DMS153 treated with DMSO at 0.1 percent for 48 hours (cell line): Measurements from ENCODE around the gene TLDC2.
A peak's percentile ranks its signal among the peaks of the same experiment; 100 is the strongest.

Experiments
- DNase-seq: peaks from one replicate; lab custom pipeline; 2025; ENCODE audit not compliant: unreplicated experiment; lab: John Stamatoyannopoulos, UW

The TLDC2 gene

DNA sequence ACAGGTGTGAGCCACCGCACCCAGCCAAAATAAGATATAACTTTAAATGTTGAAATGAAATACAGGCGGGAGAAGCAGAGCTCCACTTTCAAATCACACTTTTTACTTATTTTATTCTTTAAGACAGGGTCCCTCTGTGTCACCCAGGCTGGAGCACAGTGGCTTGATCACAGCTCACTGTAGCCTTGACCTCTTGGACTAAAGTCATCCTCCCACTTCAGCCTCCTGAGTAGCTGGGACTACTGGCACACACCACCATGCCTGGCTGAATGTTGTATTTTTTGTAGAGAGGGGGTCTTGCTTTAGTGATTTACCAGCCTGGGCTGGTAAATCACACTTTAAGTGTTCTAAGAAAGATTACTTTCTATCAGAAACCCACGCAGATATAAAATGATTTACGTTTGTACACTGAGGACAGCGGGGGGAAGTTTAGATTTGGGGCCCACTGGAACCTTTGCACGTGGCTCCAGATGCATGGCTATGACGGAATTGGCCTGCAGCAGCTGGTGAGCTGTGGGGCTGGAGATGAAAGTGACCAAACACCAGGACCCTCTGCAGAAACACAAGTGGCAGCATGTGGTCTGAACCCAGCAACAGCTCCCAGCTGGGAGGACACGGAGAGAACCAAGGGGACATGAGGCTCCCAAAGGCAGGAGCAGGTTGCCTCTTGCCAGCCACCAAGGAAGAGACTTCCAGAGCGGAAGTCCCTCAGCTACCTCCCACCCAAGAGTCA, 26.4 kb upstream of the TLDC2 start:
- no peak for DNase-seq

DNA sequence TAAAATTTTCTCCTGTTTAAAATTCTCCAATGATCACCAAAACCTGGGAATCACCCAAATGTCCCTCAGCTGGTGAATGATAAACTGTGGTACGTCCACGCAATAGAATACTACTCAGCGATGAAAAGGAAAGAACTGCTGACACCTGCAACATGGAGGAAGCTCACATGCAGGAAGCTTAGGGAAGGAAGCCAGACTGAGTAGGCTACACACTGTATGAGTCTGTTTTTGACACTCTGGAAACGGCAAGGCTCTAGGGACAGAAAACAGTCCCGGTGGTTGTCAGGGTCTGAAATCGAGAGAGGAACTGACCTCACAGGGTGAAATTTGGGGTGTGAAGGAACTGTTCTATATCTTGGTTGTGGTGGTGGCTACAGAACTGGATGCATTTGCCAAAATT, 25.2 kb upstream of the TLDC2 start:
- DNase-seq, result no peak

- DNase-seq, result no peak
Measured at GRCh38 chr20:36851490-36851889, 24.4 kb upstream of the TLDC2 start.

- no peak for DNase-seq
Measured at GRCh38 chr20:36852187-36852586, 23.8 kb upstream of the TLDC2 start.

GRCh38 chr20:36854348-36855240, 21.3 kb upstream of the TLDC2 start:
- DNase-seq, result no peak

DNA sequence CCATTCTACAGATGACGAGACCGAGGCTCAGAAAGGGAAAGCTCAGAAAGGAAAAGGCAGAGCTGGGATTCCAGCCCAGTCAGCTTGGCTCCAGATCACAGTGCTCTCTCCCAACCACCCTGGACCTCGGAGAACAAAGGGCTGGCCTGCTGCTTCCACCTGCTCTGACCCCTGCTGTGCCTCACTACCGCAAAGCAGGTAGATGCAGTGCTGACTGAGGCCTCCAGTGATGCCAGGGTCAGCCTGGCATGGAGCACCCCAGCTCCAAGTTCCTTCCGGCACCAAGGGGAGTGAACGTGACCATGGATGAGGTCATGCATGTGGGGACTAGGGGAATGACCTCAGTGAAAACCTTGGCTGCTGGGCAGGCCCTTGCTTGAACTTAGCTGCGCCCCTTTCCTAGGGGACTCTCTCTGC, 20.7 kb upstream of the TLDC2 start:
- DNase-seq, result no peak

DNA sequence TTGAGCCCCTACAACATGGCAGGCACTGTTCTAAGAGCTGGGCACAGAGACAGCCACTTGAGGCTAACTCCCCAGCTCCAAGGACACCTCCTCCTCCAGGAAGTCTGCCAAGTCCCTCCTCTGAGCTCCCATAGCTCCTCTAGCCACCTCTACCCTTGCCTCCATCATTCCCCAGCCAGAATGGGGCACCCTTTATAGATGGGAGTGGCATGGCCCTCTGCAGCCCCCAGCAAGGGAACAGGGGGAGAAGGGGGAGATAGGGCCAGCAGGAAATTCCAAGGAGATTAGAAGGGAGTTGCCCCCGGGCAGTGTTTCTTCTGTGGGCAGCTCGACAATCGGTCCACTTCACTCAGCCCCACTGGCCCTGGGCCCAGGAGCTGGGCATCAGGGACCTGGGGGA, 19.7 kb upstream of the TLDC2 start:
- no peak for DNase-seq

DNA sequence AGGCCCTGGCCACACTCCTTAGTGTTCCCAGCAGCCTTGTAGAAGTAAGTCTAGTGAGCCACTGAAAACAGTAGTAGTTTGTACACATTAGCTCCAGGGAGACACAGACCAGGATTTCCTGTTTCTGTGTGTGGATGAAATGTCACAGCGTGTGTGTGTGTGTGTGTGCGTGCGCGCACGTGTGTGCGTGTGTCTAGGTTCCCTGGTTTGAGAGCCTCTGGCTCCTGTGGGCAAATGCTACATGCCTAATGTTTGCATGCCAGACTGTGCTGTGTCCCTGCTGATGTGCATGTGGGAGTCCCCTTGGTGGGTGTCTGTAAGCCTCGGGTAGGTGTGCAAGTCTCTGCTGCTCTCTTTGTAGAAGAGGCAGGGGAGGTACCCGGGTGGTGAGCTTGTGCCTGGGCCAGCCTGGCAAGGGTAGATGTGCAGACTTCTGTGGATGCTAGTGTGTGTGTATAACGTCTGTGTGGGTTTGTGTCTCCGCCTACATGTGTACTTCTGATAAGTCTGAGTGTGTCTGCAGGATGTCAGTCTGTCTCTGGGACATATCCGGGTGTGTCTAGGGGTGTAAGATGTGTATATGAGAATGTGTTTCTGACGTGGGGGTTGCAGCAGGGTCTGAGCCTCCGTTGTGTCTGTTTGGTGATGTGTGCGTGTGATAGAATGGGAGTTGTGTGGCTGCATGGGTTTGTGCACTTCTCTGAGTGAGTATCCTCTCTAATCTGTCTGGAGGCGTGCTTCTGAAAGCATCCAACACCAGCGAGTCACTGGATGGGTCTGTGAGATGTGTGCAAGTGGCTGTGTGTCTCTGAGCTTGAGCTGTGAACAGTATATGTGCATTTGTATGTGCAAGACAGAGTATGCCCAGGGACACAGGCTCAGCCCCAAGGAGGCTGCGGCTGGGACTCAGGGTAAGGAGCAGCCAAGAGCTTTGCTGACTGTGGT, 19.0 kb upstream of the TLDC2 start:
- DNase-seq, result no peak

- no peak for DNase-seq
Measured at GRCh38 chr20:36859282-36859555, 16.7 kb upstream of the TLDC2 start.

- DNase-seq, result no peak
Measured at GRCh38 chr20:36859700-36860330, 16.1 kb upstream of the TLDC2 start.

- DNase-seq, result no peak
Measured at GRCh38 chr20:36860339-36860738, 15.6 kb upstream of the TLDC2 start.

DNA sequence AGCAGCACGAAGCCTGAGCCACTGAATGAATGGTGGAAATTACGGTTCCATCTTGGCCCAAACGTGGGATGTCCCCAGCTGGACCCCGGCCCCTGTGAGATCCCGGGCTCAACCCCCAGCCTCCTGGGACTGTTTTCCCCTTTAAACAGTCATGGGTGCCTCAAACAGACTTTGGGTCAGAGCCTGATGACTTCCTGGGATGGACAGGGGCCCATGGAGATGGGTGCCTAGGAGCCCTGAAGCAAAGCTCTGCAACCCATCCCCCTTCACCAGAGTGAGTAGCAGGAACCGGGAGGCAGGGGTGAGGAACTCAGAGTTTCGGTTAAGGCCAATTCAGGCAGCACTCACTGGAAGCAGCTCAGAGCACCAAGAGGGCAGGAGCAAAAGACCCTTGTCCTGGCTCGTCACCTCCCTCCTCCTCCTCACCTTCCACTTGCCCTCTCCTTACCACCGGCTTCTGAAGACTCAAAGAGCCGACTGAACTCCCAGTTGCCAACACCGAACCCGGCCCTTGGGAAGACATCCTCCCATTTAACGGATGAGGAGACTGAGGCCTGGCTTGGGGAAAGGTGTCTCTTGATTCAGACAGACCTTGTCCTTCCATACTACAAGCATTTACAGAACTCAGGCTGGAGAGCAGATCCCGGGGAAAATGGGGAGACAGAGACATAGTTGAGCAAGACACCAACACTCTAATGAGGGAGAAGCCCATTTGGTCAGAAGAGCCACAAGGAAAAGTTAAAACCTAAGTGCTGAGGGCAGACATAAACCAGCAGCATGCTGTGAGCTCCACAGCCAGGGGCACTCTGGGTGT, 14.9 kb upstream of the TLDC2 start:
- DNase-seq, result no peak

DNA sequence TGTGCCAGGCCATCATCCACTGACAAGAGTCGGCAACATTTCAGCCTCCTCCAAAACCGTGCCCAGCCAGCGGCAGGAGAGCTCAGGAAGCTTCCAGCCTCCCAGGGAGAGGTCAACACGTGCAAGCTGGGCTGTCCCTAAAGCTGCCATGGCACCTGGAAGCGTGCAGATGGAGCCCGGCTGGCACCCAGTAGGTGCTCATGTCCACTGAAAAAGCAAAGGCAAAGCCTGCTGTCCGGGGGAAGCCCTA, 14.4 kb upstream of the TLDC2 start:
- DNase-seq, result no peak

GRCh38 chr20:36861875-36862801, 13.8 kb upstream of the TLDC2 start:
- peak; percentile 57 for DNase-seq

- no peak for DNase-seq
Measured at GRCh38 chr20:36862857-36863668, 12.9 kb upstream of the TLDC2 start.

- DNase-seq, result no peak
Measured at GRCh38 chr20:36865076-36865860, 10.7 kb upstream of the TLDC2 start.

DNA sequence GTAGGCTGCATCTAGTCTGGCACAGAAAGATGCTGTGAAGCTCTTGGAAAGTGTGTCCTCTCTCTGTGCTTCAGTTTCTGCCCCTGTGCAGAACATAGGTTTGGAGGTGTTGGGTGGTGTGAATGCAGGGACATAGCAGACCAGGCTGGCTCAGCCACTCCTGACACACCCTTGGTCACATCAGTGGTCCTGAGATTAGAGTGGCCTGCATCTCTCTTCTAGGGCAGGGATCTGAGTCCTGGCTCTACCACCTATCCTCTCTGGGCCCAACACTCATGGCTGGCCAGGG, 10.1 kb upstream of the TLDC2 start:
- no peak for DNase-seq

- DNase-seq, result no peak
Measured at GRCh38 chr20:36866164-36866563, 9.8 kb upstream of the TLDC2 start.
